ENCODE measurements around the gene GPR137.

DNA sequence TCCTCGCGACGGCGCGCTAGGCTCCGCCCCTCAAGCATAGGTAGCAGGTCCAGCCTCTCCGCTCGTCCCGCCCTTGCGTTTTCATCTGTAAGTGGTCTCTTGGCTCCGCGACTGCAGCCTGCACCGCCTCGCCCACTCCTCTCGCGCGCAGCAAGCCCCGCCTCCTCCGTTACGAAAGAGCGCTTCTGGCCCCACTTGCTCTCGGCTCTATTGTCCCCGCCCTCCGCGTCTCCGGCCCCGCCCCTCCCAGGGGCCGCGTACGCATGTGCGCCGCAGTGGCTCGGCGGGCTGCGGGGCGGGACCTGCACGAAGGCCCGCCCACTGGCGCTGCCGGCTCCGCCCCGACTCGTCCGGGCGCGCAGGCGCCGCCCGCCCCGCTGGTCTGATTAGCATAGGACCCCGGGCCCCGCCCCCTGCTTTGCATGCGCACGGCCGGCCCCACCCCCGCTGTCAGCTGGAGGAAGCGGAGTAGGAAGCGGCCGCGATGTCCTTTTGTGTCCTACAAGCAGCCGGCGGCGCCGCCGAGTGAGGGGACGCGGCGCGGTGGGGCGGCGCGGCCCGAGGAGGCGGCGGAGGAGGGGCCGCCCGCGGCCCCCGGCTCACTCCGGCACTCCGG is 19.5 kb downstream of the GPR137 start, which contains the start of gene ESRRA:
- TF ChIP-seq POLR2A (IDR thresholded peaks at IDR 0.05; ENCODE audit: low read depth, low read length) (no peak), SPI1 (IDR thresholded peaks at IDR 0.05; ENCODE audit: low read depth, low read length) (no peak), TAF1 (IDR thresholded peaks at IDR 0.05; ENCODE audit: low read depth, low read length) (peak; percentile 32; the same call in 1 of the 2 replicates), PAX5 (IDR thresholded peaks at IDR 0.05; ENCODE audit: insufficient read depth, low read length, severe bottlenecking) (no peak), POLR2AphosphoS5 (IDR thresholded peaks at IDR 0.05; ENCODE audit: low read depth, low read length) (0 out of 2 replicates have a peak, but pooled peaks have one; percentile 46)
